ENCODE data around the gene CRACR2A.

Gene CRACR2A

GRCh38 chr12:3752741-3753486 lies at the start of gene CRACR2A:
CRACR2A (minus strand) TSS chr12:3753109; CDS start chr12:3696999, 56,110 bp downstream.
- DNase-seq: no peak

- no peak for DNase-seq
Measured at GRCh38 chr12:3797531-3798048, 44.7 kb upstream of the CRACR2A start.

GRCh38 chr12:3795492-3796133 lies 42.7 kb upstream of the CRACR2A start:
- DNase-seq: no peak

GRCh38 chr12:3795066-3795465 lies 42.2 kb upstream of the CRACR2A start:
- DNase-seq: no peak

- DNase-seq: no peak
Measured at GRCh38 chr12:3792623-3793288, 39.8 kb upstream of the CRACR2A start.

GRCh38 chr12:3791256-3791874 lies 38.5 kb upstream of the CRACR2A start:
- no peak for DNase-seq

GRCh38 chr12:3790642-3791041 lies 37.7 kb upstream of the CRACR2A start:
- no peak for DNase-seq

- DNase-seq: no peak
Measured at GRCh38 chr12:3789838-3790237, 36.9 kb upstream of the CRACR2A start.

GRCh38 chr12:3777206-3777809 lies 24.4 kb upstream of the CRACR2A start:
- peak; percentile 50 for DNase-seq

GRCh38 chr12:3775385-3776035 lies 22.6 kb upstream of the CRACR2A start:
- no peak for DNase-seq

GRCh38 chr12:3772380-3772779 lies 19.5 kb upstream of the CRACR2A start:
- no peak for DNase-seq

GRCh38 chr12:3771853-3772252 lies 18.9 kb upstream of the CRACR2A start:
- no peak for DNase-seq

GRCh38 chr12:3770891-3771290 lies 18.0 kb upstream of the CRACR2A start:
- DNase-seq: peak; percentile 7

- DNase-seq: no peak
Measured at GRCh38 chr12:3768911-3769447, 16.1 kb upstream of the CRACR2A start.

GRCh38 chr12:3761116-3761735 lies 8.3 kb upstream of the CRACR2A start:
- no peak for DNase-seq

GRCh38 chr12:3759878-3760277 lies 7.0 kb upstream of the CRACR2A start:
- no peak for DNase-seq

- DNase-seq: no peak
Measured at GRCh38 chr12:3757261-3757660, 4.4 kb upstream of the CRACR2A start.

GRCh38 chr12:3755898-3756297 lies 3.0 kb upstream of the CRACR2A start:
- DNase-seq: no peak

GRCh38 chr12:3753544-3754284 lies 805 bp upstream of the CRACR2A start:
- DNase-seq: no peak

- DNase-seq: peak; percentile 71
Measured at GRCh38 chr12:3752096-3752709, 706 bp downstream of the CRACR2A start.

All from kidney glomerular epithelial cell (primary cell).